Right renal cortex interstitium (tissue), 3 donors: ENCODE results near the gene LRRC8C. TPM values are rescaled to one million over a fixed set of nuclear protein-coding genes. Genes with fewer than 3 reads are reported as not detected.
"Not testable (repeated sequence)": the region's sequence is repeated elsewhere in the genome, so short reads cannot be mapped to it uniquely, and the experiment has no call there.

Source experiments
- DNase-seq, 3 donors: peaks; one replicate each; pipeline ENCODE4 v3.0.0-alpha.2; 2013; ENCODE audit warnings: low read depth in 3 of 3, low spot score in 2 of 3
- polyA plus RNA-seq, 3 donors: library from polyadenylated mRNA; unstranded; fragments of 120-200 nt; gene quantifications; one replicate each; pipeline ENCODE4 v1.2.1, GENCODE V29; 2013; ENCODE audit not compliant: insufficient read length in 3 of 3

The LRRC8C gene
- polyA plus RNA-seq, 3 donors, result 7.1 to 8.4 (median 8.0) TPM

GRCh38 chr1:89701746-89702241 lies 68.9 kb downstream of the LRRC8C start:
- DNase-seq, result no peak

DNA sequence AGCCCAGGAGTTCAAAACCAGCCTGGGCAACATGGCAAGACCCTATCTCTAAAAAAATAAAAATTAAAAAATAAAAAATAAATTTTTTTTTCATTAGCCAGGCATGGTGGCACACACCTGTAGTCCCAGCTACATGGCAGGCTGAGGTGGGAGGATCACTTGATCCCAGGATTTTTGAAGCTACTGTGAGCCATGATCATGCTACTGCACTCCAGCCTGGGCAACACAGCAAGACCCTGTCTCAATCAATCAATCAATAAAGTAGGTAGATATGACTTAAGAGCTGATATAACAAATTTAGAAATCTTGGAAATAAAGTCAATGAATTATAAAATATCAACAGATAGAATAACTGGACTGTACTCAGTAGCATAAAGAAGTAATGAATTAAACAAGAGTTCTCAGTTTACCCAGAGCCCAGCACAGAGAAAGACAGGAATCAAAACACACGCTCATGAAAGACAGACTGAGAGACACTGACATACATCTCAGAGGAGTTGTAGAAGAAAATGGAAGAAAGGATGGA lies 69.7 kb downstream of the LRRC8C start:
- no peak for DNase-seq

- no peak for DNase-seq
These were observed 70.5 kb downstream of the LRRC8C start for GRCh38 chr1:89703469-89703868.

GRCh38 chr1:89704014-89704413 lies 71.1 kb downstream of the LRRC8C start:
- no peak for DNase-seq

DNA sequence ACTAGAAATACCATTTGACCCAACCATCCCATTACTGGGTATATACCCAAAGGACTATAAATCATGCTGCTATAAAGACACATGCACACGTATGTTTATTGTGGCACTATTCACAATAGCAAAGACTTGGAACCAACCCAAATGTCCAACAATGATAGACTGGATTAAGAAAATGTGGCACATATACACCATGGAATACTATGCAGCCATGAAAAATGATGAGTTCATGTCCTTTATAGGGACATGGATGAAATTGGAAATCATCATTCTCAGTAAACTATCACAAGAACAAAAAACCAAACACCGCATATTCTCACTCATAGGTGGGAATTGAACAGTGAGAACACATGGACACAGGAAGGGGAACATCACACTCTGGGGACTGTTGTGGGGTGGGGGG lies 72.0 kb downstream of the LRRC8C start:
- not testable (repeated sequence) for DNase-seq

DNA sequence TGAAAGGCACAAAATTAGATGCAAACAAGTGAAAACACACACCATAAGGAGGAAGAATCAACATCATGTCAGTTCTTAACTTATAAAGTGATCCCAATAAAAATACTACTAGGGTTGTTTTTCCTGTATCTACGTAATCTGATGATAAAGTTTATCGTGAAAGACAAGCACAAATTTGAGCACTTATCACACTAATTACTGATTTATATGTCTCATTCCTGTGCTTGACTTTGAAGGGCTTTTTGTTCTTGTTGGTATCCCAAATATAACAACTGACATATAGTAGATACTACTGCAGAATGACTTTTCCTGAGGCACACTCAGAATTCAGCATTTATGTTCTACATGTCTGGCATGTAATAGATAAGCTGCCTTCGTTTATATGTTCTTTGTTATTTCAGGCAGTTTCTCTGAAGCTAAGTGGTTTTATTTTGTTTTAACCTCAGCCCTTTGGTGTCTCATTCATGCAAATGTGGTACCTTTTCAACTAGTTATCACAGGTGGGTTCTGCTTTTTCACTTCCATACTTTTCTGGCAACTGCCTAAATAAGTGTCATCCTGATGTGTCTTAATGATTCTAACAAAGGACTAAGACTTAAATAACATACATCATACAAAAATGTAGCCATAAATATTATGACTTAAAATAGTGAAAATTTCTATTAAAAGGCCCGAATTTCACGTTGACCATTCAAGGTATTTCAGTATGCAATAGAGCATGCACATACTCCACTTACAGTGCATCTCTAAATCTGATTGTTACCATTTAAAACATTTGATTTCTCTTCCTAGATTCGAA lies 73.2 kb downstream of the LRRC8C start:
- DNase-seq, result no peak

GRCh38 chr1:89706700-89707012 lies 73.7 kb downstream of the LRRC8C start:
- no peak for DNase-seq

DNA sequence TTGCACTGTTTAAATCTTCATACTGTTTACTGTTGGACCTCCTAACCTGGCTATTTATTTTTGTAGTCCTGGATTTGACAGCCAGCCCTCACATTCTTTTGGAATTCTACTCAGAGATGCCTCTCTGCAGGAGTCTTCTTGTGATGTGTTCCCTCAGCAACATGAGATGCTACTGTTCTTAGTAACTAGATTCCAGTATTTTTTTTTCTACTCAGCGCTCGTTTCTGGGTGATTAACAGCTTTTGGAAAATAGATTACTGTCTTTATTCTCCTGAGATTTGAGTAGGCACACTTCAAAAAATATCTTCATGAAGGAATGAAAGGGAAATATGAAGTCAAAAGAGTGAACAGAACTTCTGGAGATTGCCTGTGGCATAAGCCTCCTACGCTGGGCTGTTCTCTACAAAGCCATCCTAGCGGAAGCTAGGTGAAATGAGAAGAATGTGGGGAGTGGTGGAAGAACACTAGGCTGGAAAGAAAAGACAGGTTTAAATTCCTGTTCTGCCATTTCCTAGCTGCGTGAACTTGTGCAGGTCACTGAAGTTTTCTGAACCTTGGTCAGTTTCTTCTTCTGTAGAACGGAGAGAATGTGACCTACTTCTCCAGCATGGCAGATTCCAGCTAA lies 75.9 kb downstream of the LRRC8C start:
- no peak for DNase-seq

DNA sequence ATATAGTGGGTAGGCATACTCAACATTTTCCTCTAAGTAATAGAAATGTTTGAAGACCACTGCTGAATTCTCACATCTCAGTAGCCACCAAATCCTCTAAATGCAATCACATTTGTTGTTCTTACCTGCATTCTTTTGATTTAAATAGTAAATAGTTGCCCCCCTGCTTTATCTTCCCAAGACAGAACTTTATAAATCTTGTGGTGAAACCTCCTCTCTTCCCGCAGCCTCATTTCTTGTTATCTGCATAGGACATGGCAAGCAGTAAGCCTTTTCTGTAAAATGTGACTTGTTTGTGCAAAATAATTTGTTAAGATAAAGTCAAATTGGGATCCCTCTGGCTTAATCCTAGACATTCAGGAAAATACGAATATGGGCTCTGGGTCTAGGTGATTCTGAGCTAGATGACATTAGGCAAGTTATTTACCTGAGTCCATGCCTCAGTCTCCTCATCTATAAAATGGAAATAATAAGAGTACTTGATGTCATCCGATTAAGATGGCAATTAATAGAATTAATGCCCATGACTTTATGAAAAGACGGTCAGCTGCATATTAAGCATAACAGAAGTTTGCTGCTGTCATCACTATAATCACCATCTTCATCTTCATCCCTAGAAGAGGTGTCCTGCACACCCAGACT lies 77.7 kb downstream of the LRRC8C start:
- no peak for DNase-seq

GRCh38 chr1:89711140-89711778 lies 78.3 kb downstream of the LRRC8C start:
- no peak for DNase-seq

GRCh38 chr1:89712420-89712819 lies 79.5 kb downstream of the LRRC8C start:
- DNase-seq, result no peak

DNA sequence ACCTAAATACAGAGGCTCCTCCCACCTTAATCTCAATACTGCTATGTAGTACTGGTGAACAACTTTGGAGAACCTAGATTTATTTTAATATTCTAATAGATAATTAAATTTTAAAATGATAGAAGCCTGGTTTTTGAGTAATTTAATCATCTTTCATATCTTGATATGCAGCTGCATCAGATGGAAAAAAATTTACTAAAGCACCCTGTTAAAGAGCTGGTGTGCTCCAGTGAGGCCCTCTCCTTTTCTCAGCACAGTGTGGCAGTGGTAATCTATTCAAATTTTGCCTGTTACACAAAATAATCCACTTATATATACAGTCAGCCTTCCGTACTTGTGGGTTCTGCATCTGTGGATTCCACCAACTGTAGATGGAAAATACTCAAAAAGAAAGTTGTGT lies 82.8 kb downstream of the LRRC8C start:
- DNase-seq, result no peak

DNA sequence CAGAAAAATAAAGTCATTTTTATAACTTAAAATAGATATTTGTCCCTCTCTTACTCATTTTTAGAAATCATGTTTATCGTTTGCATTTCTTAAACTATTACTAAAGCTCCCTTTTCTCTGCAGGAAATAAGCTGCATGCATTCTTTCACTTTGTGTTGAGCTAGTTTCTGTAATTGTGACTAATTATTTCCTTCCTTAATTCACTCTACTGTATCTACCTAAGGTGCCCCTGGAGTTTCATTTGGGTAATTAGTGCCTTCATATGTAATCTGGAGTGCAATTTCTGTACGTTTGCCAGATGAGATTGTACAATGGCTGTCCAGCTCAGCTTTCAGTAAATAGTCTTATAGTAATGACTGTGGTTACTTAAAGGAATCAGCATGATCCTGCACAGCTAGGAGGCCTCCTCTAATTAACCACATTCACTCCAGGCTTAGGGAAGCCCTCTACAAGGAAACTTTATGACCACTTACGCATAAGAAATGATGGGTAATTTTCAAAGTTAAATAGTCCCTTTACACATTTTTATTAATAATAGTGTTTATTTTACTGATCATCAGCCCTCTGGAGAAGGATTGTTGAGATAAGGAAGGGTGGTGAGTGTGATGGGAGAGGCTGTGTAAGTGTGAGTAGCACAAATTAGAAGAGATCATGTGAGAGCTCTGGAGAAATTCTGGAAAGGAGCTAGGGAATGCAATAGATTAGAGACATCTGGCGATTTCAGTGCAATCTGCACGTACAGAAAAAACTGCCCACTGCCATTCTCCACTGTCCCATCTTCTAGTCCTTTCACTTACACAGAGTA lies 86.8 kb downstream of the LRRC8C start:
- DNase-seq, result no peak

DNA sequence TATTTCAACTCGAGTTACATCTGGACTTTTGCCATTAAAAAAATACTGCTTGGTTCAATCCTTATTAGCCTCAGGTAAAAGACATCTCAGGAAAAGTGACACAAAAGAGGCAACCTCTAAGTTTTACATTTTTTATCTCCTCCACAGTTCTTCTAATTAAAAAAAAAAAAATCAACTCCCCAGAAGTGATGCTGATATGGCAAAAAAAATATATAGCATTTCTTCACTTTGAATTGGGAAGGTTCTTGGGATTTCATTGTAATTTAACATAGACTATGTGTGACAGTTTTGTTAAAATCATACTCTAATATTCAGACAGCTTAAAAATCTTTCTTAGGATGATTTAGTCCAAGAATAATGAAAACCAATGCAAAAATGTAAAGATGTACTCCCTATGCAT lies 87.9 kb downstream of the LRRC8C start:
- DNase-seq, result no peak

GRCh38 chr1:89721351-89721750 lies 88.4 kb downstream of the LRRC8C start:
- no peak for DNase-seq

GRCh38 chr1:89723144-89723543 lies 90.2 kb downstream of the LRRC8C start:
- DNase-seq, result no peak

GRCh38 chr1:89723863-89724262 lies 90.9 kb downstream of the LRRC8C start:
- no peak for DNase-seq

DNA sequence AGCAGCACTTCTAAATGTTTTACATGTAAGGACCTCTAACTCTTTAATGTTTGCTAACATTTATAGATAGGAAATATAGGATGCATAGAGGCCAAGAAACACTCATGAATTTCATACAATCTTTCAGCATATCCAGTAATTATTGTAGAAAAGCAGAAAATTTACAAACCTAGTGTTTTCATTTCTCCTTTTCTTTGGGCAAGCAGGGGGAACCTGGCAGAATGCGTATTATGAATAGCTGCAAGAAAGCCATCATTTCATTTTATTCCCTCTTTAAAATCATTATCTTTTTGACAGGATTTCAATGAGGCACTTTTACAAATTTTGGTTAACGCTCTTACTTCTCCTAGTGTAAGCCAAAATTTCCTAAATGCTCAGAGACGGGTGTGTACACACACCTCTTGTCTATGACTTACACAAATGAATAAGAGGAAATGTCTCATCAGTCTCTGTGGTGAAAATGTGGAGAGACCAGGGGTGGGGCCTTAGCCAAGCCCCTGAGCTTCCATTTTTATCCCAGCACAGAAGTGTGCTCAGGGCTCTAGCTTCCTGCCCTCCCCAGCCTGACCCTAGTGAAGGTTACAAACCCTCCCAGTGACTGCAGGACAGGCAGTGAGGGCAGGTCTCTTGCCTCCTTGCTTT lies 91.6 kb downstream of the LRRC8C start:
- DNase-seq, result no peak

DNA sequence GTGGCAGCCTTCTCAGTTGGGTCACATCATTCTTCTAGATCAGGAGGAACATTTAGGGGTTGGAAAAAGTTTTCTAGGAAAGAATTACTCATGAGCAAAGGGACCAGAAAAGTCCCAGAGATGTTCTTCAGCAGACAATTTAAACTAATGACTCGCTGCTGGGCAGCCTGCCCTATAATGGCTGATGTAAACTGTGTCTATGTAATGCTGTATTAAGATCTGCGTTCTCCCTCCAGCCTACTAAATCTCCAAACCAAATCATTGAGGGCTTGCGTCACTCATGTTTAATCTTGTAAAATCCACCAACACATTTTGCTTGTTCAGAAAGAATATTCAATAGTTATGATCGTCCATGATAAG lies 92.1 kb downstream of the LRRC8C start:
- DNase-seq, result no peak

DNA sequence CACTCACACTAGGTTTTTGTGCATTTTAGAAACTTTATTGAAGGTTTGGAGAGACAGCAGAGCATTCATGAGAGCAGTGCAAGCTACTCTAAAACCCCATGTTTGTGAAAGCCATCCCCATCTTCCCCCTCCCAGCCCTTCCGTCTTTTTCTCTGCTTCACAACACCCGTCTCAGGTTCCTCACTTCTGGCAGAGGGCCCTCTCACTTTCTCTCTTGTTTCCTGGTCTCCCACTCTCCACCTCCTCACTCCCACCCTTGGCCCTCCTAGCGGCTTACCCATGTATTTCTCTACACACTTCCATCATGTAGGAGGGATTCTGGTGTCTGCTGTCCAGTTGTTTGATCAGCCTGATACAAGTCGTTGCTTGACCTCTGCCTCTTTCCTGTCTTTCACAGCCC lies 92.7 kb downstream of the LRRC8C start:
- no peak for DNase-seq
